ENCODE measurements around the gene FYB2.

- TF ChIP-seq PPARA (CRISPR knock-in tag; IDR thresholded peaks at IDR 0.05; ENCODE audit: borderline replicate concordance) (no peak), ZNF8 (CRISPR knock-in tag; IDR thresholded peaks at IDR 0.05) (no peak), CSDC2 (CRISPR knock-in tag; IDR thresholded peaks at IDR 0.05) (no peak)
Measured at GRCh38 chr1:56719171-56719570, 100.0 kb downstream of the FYB2 start.
